GM12878 (cell line): ENCODE results near the gene BRAF. TPM values are rescaled to one million over a fixed set of nuclear protein-coding genes. Genes with fewer than 3 reads are reported as not detected.

ENCODE experiments used
- ATAC-seq: fragments of 200-7000 bp; cut with Tn5 transposase; 3 replicates; pipeline ENCODE4 v1.9.1; 2020; ENCODE audit warnings: mild to moderate bottlenecking, moderate library complexity
- BruUV-seq: library from RNA; stranded (reverse); fragments of 400-500 nt; replicated peaks from 2 replicates; lab custom pipeline; 2021; lab: Mats Ljungman, UMichigan
- CTCF ChIA-PET: fragments of 300-600 bp; sonication (Branson Sonifier 250); formaldehyde crosslinking; extraction: SDS; loops from one replicate; lab custom pipeline; 2021; ENCODE audit warnings: inconsistent platforms; lab: Yijun Ruan, JAX
- POLR2A ChIA-PET: fragments of 350-600 bp; formaldehyde crosslinking; extraction: SDS; loops from one replicate; lab custom pipeline; 2021; ENCODE audit warnings: inconsistent platforms; lab: Charles Lee
- RAD21 ChIA-PET: fragments of 300-600 bp; sonication (Branson Sonifier 250); formaldehyde crosslinking; loops from one replicate; lab custom pipeline; 2023; ENCODE audit warnings: antibody characterized with exemption; ENCODE audit not compliant: unreplicated experiment; lab: Charles Lee
- SMC1A ChIA-PET: fragments of 300-600 bp; sonication (Branson Sonifier 250); formaldehyde crosslinking; loops from one replicate; lab custom pipeline; 2023; ENCODE audit not compliant: unreplicated experiment, uncharacterized antibody; lab: Charles Lee
- DNase-seq: peaks from one replicate; pipeline ENCODE4 v3.0.0-alpha.2; 2011; ENCODE audit warnings: low read depth, low spot score
- FAIRE-seq: peaks from 3 replicates; lab custom pipeline; 2011; peaks lifted over from hg19 to GRCh38; lab: Jason Lieb, UNC
- H2AFZ ChIP-seq: 2 replicates; pipeline ENCODE4 v1.6.0; 2011; ENCODE audit warnings: low read depth, low read length, control low read depth; ENCODE audit not compliant: control insufficient read depth
- H3K27ac ChIP-seq: 2 replicates; pipeline ENCODE4 v1.5.1; 2011; ENCODE audit warnings: control low read depth; ENCODE audit not compliant: control insufficient read depth, insufficient read depth
- H3K27me3 ChIP-seq, 2 experiments: replicated peaks in 1 of 2; 2 replicates each; pipeline versions ENCODE4 v1.6.0 to v1.6.1; 2011; ENCODE audit warnings: low read length in 1 of 2; ENCODE audit not compliant: control insufficient read depth in 2 of 2, insufficient read depth in 2 of 2
- H3K36me3 ChIP-seq, 2 experiments: 2 replicates each; pipeline ENCODE4 v1.5.1; 2011; ENCODE audit warnings: low read length in 1 of 2; ENCODE audit not compliant: control insufficient read depth in 2 of 2, insufficient read depth in 2 of 2
- H3K4me1 ChIP-seq: 2 replicates; pipeline ENCODE4 v1.6.1; 2011; ENCODE audit warnings: mild to moderate bottlenecking, low read length, moderate library complexity, mixed read lengths; ENCODE audit not compliant: control insufficient read depth, insufficient read depth
- H3K4me2 ChIP-seq: 2 replicates; pipeline ENCODE4 v1.6.0; 2011; ENCODE audit warnings: control low read depth; ENCODE audit not compliant: control insufficient read depth, insufficient read depth
- H3K4me3 ChIP-seq: fragments of 200-600 bp; sonication (generic); 2 replicates; pipeline ENCODE4 v1.5.1; 2016
- H3K79me2 ChIP-seq: 2 replicates; pipeline ENCODE4 v1.6.0; 2011; ENCODE audit warnings: low read length; ENCODE audit not compliant: control insufficient read depth, insufficient read depth
- H3K9ac ChIP-seq: 2 replicates; pipeline ENCODE4 v1.8.0; 2011; ENCODE audit warnings: low read length, control low read depth, mixed read lengths; ENCODE audit not compliant: control insufficient read depth, insufficient read depth
- H3K9me3 ChIP-seq: replicated peaks from 3 replicates; pipeline ENCODE4 v1.5.1; 2011; ENCODE audit warnings: mild to moderate bottlenecking, low read length; ENCODE audit not compliant: control insufficient read depth, insufficient read depth
- H4K20me1 ChIP-seq: 2 replicates; pipeline ENCODE4 v1.6.0; 2011; ENCODE audit not compliant: control insufficient read depth, insufficient read depth
- E2F4 ChIP-seq: IDR thresholded peaks from 2 replicates; pipeline ENCODE4 v1.6.1; 2012; ENCODE audit warnings: low read depth, low read length, improper control_type of control experiment
- EZH2 ChIP-seq: IDR thresholded peaks from 2 replicates; pipeline ENCODE4 v1.6.1; 2012; ENCODE audit warnings: low read depth, mild to moderate bottlenecking, control low read depth, inconsistent platforms, low read length, borderline replicate concordance; ENCODE audit not compliant: control insufficient read depth
- HSF1 ChIP-seq: fragments of 150-350 bp; IDR thresholded peaks from 2 replicates; pipeline ENCODE4 v1.6.1; 2014; ENCODE audit warnings: mild to moderate bottlenecking, low read depth, low read length
- MEF2A ChIP-seq: IDR thresholded peaks from 2 replicates; pipeline ENCODE4 v1.6.1; 2011; ENCODE audit warnings: low read depth, mild to moderate bottlenecking, low read length, moderate library complexity; ENCODE audit not compliant: insufficient read depth
- MEF2B ChIP-seq: fragments of 450-650 bp; IDR thresholded peaks from 2 replicates; pipeline ENCODE4 v1.6.1; 2018; ENCODE audit warnings: mild to moderate bottlenecking, moderate library complexity; ENCODE audit not compliant: partially characterized antibody, poor library complexity, severe bottlenecking
- TCF3 ChIP-seq: IDR thresholded peaks from 2 replicates; pipeline ENCODE4 v1.6.1; 2012; ENCODE audit warnings: low read depth, mild to moderate bottlenecking, low read length, borderline replicate concordance; ENCODE audit not compliant: insufficient read depth
- ZNF24 ChIP-seq: fragments of 450-650 bp; IDR thresholded peaks from 2 replicates; pipeline ENCODE4 v1.6.1; 2017; ENCODE audit warnings: antibody characterized with exemption, mild to moderate bottlenecking
- WGBS: methylation state at CpG from one replicate; pipeline ENCODE4 v1.1.6; 2016; ENCODE audit warnings: low lambda C conversion rate; ENCODE audit not compliant: insufficient replicate concordance, insufficient coverage; ENCODE audit errors: missing lambda C conversion rate; 5-methylcytosine and 5-hydroxymethylcytosine counted together
- in situ Hi-C: fragments of 300-500 bp; cut with MboI; formaldehyde crosslinking; loops from 9 replicates; pipeline ENCODE4 v1.14.3; 2018; ENCODE audit warnings: mixed read lengths
- intact Hi-C: fragments of 100-400 bp; cut with micrococcal nuclease; formaldehyde crosslinking; loops from one replicate; pipeline ENCODE4 v1.14.2; 2022; ENCODE audit not compliant: unreplicated experiment
- polyA plus RNA-seq, 11 experiments: library from polyadenylated mRNA; depleted of rRNA in 4 of 11; unstranded in 6 of 11; stranded (reverse) in 5 of 11; fragments of >200 nt; fragmentation: Nextera tagmentation in 4 of 11; fragmentation: Illumina TruSeq in 1 of 11; extraction: Ambion mirVana in 4 of 11; extraction: Trizol in 1 of 11; gene quantifications; 1 replicate in 1 of 11; 2 replicates in 10 of 11; pipeline versions ENCODE4 v1.2.1 to v1.2.3, GENCODE V29; 2011 to 2016; ENCODE audit warnings: inconsistent platforms in 2 of 11, missing spikeins in 2 of 11, low read depth in 1 of 11
- total RNA-seq, 4 experiments: library from RNA; depleted of rRNA in 3 of 4; stranded (reverse); fragments of >200 nt in 3 of 4; fragmentation: Illumina TruSeq in 1 of 4; extraction: Trizol in 1 of 4; gene quantifications; 2 replicates each; pipeline versions ENCODE4 v1.2.1 to v1.2.3, GENCODE V29; 2013 to 2021

Gene BRAF
- total and polyA plus RNA-seq, 10 of the 15 experiments (the other 5 are each of a cell fraction or from before 2014, with no cell fraction given), result 2.6 to 31.0 (median 10.6) TPM

- TF ChIP-seq EZH2, result no peak
Observed at GRCh38 chr7:140696024-140696679, 228.6 kb downstream of the BRAF start (continued).

GRCh38 chr7:140695381-140695780 is 229.3 kb downstream of the BRAF start:
- H3K27me3 ChIP-seq, result no peaks in the 10 kb centered on the region
- ChIA-PET RAD21 (interaction anchor here (1.4 kb wide), 1 partner anchor 21 kb away, joined by 12 read pairs; no protein-coding TSS in a partner anchor), SMC1A (interaction anchor here (1.4 kb wide), 1 partner anchor 31 kb away, joined by 3 read pairs; no protein-coding TSS in a partner anchor), POLR2A (no interaction called here), CTCF (no interaction called here)
- no TSS peak for BruUV-seq
- no peaks in the 10 kb centered on the region for H3K9me3 ChIP-seq
- no peak overlapping the region for H3K4me3 ChIP-seq
- no peak for TF ChIP-seq HSF1
- TF ChIP-seq ZNF24, result no peak
- no peak for TF ChIP-seq E2F4
- TF ChIP-seq MEF2A, result no peak
- no peak for TF ChIP-seq MEF2B
- TF ChIP-seq TCF3, result no peak
- H3K79me2 ChIP-seq, result peaks cover 32% of the 10 kb centered on the region
- no peaks in the 10 kb centered on the region; a peak in 1 of 4 replicates for H3K36me3 ChIP-seq
- no peak overlapping the region; the same call in 1 of the 2 replicates for H3K4me2 ChIP-seq
- in situ Hi-C loops, result no loop called here
- intact Hi-C loops, result loop anchor here (5.0 kb wide), 1 partner anchor 227 kb away; the partner anchor contains the start of gene BRAF
- no peak overlapping the region for H2AFZ ChIP-seq
- peaks cover 11% of the 10 kb centered on the region for H3K4me1 ChIP-seq
- no peak for ATAC-seq
- H3K27ac ChIP-seq, result no peak overlapping the region
- FAIRE-seq, result no peak
- 92% methylated on average over 11 of the region's 11 CpGs for WGBS
- no peak overlapping the region for H3K9ac ChIP-seq
- no peaks in the 10 kb centered on the region for H4K20me1 ChIP-seq
- DNase-seq, result no peak
